HG03025 (cell line): ENCODE results near the gene CSF1R.

Experiments
- ATAC-seq: cut with Tn5 transposase; IDR thresholded peaks from one replicate; pipeline ENCODE4 v1.9.1; 2021; ENCODE audit warnings: mild to moderate bottlenecking, moderate library complexity; ENCODE audit not compliant: unreplicated experiment, low FRiP score

CSF1R gene

GRCh38 chr5:150121448-150122157 is 35.2 kb upstream of the CSF1R start:
- no peak for ATAC-seq

GRCh38 chr5:150120617-150121447 is 34.5 kb upstream of the CSF1R start:
- no peak for ATAC-seq

GRCh38 chr5:150120062-150120441 is 33.7 kb upstream of the CSF1R start:
- ATAC-seq: no peak

GRCh38 chr5:150119421-150120061 is 33.2 kb upstream of the CSF1R start:
- no peak for ATAC-seq

- ATAC-seq: no peak
These were observed 32.3 kb upstream of the CSF1R start for GRCh38 chr5:150118561-150119229.

GRCh38 chr5:150117945-150118560 is 31.7 kb upstream of the CSF1R start:
- ATAC-seq: no peak

- no peak for ATAC-seq
These were observed 30.5 kb upstream of the CSF1R start for GRCh38 chr5:150116667-150117400.

- no peak for ATAC-seq
These were observed 28.5 kb upstream of the CSF1R start for GRCh38 chr5:150114773-150115408.

GRCh38 chr5:150114102-150114641 is 27.8 kb upstream of the CSF1R start:
- ATAC-seq: no peak

- ATAC-seq: no peak
These were observed 26.8 kb upstream of the CSF1R start for GRCh38 chr5:150113047-150113744.

- no peak for ATAC-seq
These were observed 26.1 kb upstream of the CSF1R start for GRCh38 chr5:150112201-150113046.

GRCh38 chr5:150111122-150111521 is 24.8 kb upstream of the CSF1R start:
- no peak for ATAC-seq

GRCh38 chr5:150109921-150110320 is 23.6 kb upstream of the CSF1R start:
- ATAC-seq: no peak

GRCh38 chr5:150108711-150109514 is 22.6 kb upstream of the CSF1R start:
- no peak for ATAC-seq

- ATAC-seq: no peak
These were observed 21.6 kb upstream of the CSF1R start for GRCh38 chr5:150107909-150108447.

GRCh38 chr5:150106674-150107426 is 20.5 kb upstream of the CSF1R start:
- no peak for ATAC-seq
